Measurements from ENCODE around the gene NEDD4L. TPM values are rescaled to one million over a fixed set of nuclear protein-coding genes. Genes with fewer than 3 reads are reported as not detected.

Gene NEDD4L
- total and polyA plus RNA-seq, 10 of the 15 experiments (the other 5 are each of a cell fraction or from before 2014, with no cell fraction given), result 7.4 to 24.0 (median 17.7) TPM

GRCh38 chr18:58308463-58308862 is 264.4 kb downstream of the NEDD4L start:
- DNase-seq (ENCODE audit: low read depth, low spot score), result no peak
- WGBS (ENCODE audit: insufficient coverage, insufficient replicate concordance, low lambda C conversion rate, missing lambda C conversion rate), result 61% methylated on average over 8 of the region's 8 CpGs
- H3K4me3 ChIP-seq, result no peak overlapping the region
- intact Hi-C loops (cut with micrococcal nuclease; ENCODE audit: unreplicated experiment) (no loop called here), in situ Hi-C loops (cut with MboI) (no loop called here)
- FAIRE-seq, result no peak
- H3K9ac ChIP-seq (ENCODE audit: control insufficient read depth, insufficient read depth, low read length), result no peak overlapping the region
- TF ChIP-seq ZSCAN29 (IDR thresholded peaks at IDR 0.05), result no peak
- no peak for TF ChIP-seq BHLHE40 (IDR thresholded peaks at IDR 0.05; ENCODE audit: borderline replicate concordance in 1 of 2, low read depth in 2 of 2, low read length in 1 of 2)
- TF ChIP-seq SPI1 (IDR thresholded peaks at IDR 0.05; ENCODE audit: borderline replicate concordance, insufficient read depth, low read depth, low read length), result no peak
- TF ChIP-seq KDM1A (IDR thresholded peaks at IDR 0.05; ENCODE audit: borderline replicate concordance), result no peak
- TF ChIP-seq FOXK2 (IDR thresholded peaks at IDR 0.05), result no peak
- no peak for TF ChIP-seq IRF4 (IDR thresholded peaks at IDR 0.05; ENCODE audit: low read depth, low read length)
- no peak for TF ChIP-seq IKZF1 (conservative IDR thresholded peaks at IDR 0.05)
- TF ChIP-seq E2F4 (IDR thresholded peaks at IDR 0.05; ENCODE audit: low read depth, low read length), result no peak
- TF ChIP-seq HDAC2 (IDR thresholded peaks at IDR 0.05), result no peak
- no peak for TF ChIP-seq USF2 (IDR thresholded peaks at IDR 0.05; ENCODE audit: borderline replicate concordance, low read depth, low read length)
- TF ChIP-seq SUPT20H (IDR thresholded peaks at IDR 0.05; ENCODE audit: borderline replicate concordance, control insufficient read depth, low read depth, low read length), result no peak
- TF ChIP-seq EED (IDR thresholded peaks at IDR 0.05; ENCODE audit: low read depth), result no peak
- no peak for TF ChIP-seq KLF5 (IDR thresholded peaks at IDR 0.05; ENCODE audit: partially characterized antibody)
- no peak for TF ChIP-seq CBX5 (IDR thresholded peaks at IDR 0.05; ENCODE audit: low read depth)
- TF ChIP-seq HDGF (IDR thresholded peaks at IDR 0.05), result no peak
- SMC1A ChIA-PET (ENCODE audit: uncharacterized antibody, unreplicated experiment), result interaction anchor here (0.5 to 1.7 kb wide), 4 partner anchors 8 to 225 kb away, joined by 3 to 4 read pairs (median 3); no protein-coding TSS in a partner anchor
- H3K27ac ChIP-seq (ENCODE audit: control insufficient read depth, insufficient read depth), result no peak overlapping the region
- BruUV-seq (replicated peaks), result no TSS peak
- no peaks in the 10 kb centered on the region for H3K36me3 ChIP-seq (ENCODE audit: control insufficient read depth in 2 of 2, insufficient read depth in 2 of 2, low read length in 1 of 2)
- peaks cover 9% of the 10 kb centered on the region for H3K9me3 ChIP-seq (replicated peaks; ENCODE audit: control insufficient read depth, insufficient read depth, low read length)
- CTCF ChIA-PET, result interaction anchor here (1.1 to 1.2 kb wide), 2 partner anchors 24 to 127 kb away, joined by 3 to 4 read pairs; no protein-coding TSS in a partner anchor
- no peak for ATAC-seq
- POLR2A ChIA-PET, result no interaction called here
- H3K79me2 ChIP-seq (ENCODE audit: control insufficient read depth, insufficient read depth, low read length), result no peaks in the 10 kb centered on the region
- H2AFZ ChIP-seq (ENCODE audit: control insufficient read depth, low read depth, low read length), result no peak overlapping the region
- H4K20me1 ChIP-seq (ENCODE audit: control insufficient read depth, insufficient read depth), result no peaks in the 10 kb centered on the region
- H3K4me2 ChIP-seq (ENCODE audit: control insufficient read depth, insufficient read depth), result no peak overlapping the region
- H3K4me1 ChIP-seq (ENCODE audit: control insufficient read depth, insufficient read depth, low read length), result peaks cover 21% of the 10 kb centered on the region
- no peaks in the 10 kb centered on the region for H3K27me3 ChIP-seq (replicated peaks in 1 of 2; ENCODE audit: control insufficient read depth in 2 of 2, insufficient read depth in 2 of 2, low read length in 1 of 2)
- RAD21 ChIA-PET (ENCODE audit: unreplicated experiment), result interaction anchor here (2.7 kb wide), 1 partner anchor 45 kb away, joined by 8 read pairs; no protein-coding TSS in a partner anchor
